EL (cell line): ENCODE measurements around the gene ASCC3.
A peak's percentile ranks its signal among the peaks of the same experiment; 100 is the strongest.

ENCODE experiments used
- DNase-seq: peaks from one replicate; pipeline ENCODE4 v3.0.0-alpha.2; 2016

ASCC3 gene

GRCh38 chr6:100462706-100463629 is 418.2 kb downstream of the ASCC3 start:
- DNase-seq = peak; percentile 55

GRCh38 chr6:100461917-100462705 is 419.0 kb downstream of the ASCC3 start:
- DNase-seq = peak; percentile 57

- peak; percentile 80 for DNase-seq
These were observed 419.7 kb downstream of the ASCC3 start for GRCh38 chr6:100461278-100461916.

GRCh38 chr6:100460650-100461204 is 420.4 kb downstream of the ASCC3 start:
- DNase-seq = peak; percentile 76

- peak; percentile 31 for DNase-seq
These were observed 421.4 kb downstream of the ASCC3 start for GRCh38 chr6:100459592-100460184.

GRCh38 chr6:100458841-100459591 is 422.1 kb downstream of the ASCC3 start:
- peak; percentile 49 for DNase-seq
